HG03558 (cell line): ENCODE results near the gene MAST4.
"Not testable (repeated sequence)": the region's sequence is repeated elsewhere in the genome, so short reads cannot be mapped to it uniquely, and the experiment has no call there.

Experiments
- ATAC-seq: cut with Tn5 transposase; IDR thresholded peaks from one replicate; pipeline ENCODE4 v1.9.1; 2021; ENCODE audit warnings: moderate number of reproducible peaks; ENCODE audit not compliant: unreplicated experiment; ENCODE audit errors: extremely low read depth

Gene MAST4

DNA sequence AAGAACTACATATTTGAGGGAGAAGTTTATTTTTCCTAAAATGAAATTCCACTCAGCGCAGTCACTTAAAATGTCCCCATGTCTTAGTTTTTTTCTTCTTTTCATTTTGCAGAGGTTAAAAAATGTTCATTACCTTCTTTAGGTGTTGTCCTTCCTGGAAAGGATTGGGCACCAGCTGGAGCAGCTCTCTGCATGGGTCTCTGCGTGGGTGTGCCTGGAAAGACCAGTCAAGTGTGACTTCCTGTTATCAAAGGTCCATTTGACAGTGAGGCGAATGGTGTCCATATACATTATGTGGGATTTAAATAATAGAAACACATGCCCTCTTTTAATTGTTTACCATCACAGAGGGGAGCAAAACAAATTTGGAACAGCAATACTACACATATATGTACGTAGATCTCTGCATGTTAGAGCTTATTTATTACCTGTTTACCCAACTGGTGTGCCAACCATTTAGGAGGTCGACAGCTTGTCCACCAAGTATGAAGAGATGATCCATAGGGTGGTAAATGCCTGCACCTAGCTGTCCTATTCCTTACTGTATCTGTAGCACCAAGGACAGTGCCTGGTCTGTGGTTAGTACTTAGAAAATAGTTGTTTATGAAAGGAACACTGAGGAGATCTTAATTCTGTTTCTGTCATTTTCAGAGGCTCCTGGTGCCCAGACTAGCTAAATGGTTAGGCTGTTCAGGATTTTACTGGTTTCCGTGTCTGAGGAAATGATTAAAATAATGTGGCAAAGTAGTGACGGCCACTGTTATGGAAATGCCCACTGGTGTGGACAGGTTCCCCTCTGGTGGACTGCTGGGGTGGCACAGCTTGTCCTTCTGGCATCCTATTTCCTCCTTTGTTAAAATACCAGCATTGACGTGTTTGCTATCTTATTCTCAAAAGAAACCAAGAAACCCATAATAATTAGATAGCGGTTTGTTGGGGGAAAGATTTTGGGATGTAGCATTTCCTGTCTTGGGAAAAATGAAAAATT, 200.4 kb downstream of the MAST4 start:
- ATAC-seq = no peak

DNA sequence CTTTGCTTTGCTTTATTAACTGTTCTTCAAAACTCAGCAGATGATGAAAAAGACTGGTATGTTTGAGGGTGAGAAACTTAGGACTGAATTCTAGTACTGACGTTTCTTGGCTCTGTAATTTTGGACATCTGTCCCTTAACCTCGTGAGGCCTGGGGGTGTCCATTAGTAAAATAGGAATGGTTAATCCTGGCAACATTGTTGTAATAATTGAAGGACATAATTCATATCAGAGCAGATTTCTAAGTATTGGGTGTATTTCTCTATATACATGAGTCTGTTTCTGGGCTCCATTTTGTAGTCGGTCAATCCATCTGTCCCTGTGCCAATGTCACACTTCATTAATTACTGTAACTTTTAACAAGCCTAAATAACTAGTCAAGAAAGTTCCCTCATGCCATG, 206.7 kb downstream of the MAST4 start:
- no peak for ATAC-seq

DNA sequence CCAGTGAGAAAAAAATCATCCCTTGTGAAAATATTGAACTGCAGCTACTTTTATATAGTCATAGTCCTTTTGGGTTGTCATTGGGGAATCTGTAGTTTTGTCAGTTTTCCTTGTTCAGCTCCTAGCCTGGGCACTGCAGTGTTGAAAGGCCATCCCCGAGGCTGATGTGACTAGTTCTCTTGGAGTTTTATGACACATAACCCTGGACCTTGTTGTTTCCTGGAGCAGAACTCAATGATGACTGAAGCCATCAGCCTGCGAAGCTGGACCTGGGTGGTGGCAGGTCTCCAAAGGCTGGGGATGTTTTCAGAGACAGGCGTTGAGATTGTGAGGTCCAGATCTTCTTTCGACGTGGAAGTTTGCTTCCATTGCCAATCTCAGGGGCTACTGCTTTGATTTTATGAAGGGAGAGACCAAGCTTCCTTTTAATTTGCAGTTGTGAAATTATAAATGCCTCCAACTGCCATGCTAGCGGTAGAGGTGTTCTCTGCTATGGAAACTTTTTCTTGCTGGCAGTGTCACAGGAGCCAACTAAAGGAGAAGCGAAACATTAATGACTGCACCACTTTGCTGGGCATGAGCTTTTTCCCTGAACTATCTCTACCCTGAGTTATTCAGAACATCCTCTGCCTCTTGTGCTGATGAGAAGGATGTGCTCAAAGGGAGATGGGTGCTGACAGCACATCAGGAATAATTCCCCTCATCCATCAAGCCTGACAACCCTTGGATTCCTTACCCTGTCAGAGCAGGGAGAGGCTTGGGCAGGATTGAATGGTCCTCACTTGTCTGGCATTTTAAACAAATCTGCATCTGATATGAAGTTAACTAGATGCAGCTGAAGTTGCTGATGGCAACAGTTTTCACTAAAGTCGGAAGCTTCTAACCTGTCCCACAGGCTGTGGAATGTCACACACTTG, 209.6 kb downstream of the MAST4 start:
- no peak for ATAC-seq

DNA sequence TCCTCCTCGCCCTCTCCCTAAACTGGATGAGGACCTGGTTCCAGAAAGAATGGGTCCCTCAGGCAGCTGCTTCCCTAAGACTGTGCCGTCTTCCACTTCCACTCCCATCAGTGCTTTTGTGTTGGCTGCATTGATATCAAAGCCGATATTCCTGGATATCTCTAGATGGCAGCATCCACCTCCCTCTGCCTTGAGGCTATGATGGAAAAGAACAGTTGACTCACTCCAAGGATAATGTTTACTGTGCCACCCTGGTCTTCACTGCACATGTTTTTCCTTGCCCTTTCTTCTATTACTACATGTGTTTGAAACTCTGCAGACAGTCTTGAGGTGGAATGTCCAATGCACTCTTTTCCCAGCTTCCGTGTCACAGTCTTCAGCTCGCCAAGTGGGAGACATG, 211.6 kb downstream of the MAST4 start:
- ATAC-seq = no peak

DNA sequence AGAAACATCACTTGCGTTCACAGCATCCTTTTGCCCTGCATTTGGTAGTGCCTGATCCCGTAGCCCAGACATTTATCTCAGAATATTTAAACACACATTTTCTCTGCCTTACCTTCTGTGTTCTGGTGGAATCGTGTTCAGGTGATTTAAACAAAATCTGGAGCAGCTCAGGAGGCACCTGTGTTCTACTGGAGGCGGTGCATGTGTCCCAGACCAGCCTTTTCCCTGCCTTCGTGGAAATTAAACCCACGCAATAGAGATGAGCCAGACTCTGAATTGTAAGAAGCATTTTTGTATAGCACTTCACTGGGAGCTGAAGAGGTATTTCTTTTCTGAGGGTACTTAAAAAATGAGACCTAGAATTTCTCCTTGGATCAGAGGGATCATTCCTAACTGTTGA, 212.5 kb downstream of the MAST4 start:
- ATAC-seq = no peak

DNA sequence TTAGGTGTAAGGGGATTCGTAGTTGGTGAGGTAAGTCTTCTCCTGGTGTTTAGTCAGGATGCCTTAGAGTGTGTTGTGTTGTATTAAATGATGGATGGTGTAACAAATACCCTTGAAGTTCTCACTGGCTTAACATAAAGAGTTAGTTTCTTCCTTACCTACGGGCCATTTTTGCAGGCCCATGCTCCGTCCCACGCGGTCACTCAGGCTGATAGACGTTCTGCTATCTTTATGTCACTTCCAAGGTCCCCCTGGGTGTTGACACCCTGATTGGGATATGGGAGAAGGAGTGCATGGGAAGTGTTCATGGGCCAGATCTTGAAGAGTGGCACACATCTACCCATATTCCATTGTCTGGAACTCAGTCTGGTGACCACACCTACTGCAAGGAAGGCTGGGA, 214.0 kb downstream of the MAST4 start:
- no peak for ATAC-seq

DNA sequence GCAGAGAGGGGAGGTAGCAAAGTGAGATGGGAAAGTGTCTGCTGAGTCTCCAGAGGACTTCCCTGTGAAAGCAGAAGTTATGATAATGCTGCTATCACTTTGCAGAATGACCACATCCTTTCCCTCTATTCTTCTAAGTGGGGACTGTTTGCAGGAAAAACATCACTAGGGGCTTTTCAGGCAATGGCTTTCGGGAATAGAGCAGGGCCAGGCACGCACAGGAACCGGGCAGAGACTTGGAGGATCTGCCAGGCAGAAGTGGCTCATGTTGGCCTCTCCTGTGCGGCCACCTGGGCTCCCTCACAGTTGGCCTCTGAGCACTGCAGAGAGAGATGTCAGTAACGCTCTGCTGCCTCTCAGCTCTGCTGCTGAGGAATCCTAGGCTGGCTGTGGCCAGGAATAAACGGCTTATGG, 214.7 kb downstream of the MAST4 start:
- ATAC-seq = no peak

DNA sequence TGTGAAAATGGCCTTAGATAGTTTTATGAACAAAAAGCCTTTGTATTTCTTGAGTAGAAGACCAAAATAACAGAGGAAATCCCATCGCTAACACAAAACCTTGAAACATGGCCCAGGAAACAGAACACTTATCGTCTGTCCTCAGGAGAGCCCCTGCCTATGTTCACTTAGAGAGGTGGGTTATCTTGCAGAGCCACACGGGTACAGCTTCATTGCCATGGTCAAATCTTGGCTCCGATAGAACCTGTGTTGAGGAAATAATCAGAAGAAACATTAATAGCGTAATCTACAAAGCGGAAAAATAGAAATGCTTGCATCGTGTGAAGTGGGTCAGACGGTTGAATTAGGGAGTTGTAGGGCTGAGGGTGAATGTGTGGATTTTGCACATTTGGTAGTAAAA, 216.1 kb downstream of the MAST4 start:
- no peak for ATAC-seq

DNA sequence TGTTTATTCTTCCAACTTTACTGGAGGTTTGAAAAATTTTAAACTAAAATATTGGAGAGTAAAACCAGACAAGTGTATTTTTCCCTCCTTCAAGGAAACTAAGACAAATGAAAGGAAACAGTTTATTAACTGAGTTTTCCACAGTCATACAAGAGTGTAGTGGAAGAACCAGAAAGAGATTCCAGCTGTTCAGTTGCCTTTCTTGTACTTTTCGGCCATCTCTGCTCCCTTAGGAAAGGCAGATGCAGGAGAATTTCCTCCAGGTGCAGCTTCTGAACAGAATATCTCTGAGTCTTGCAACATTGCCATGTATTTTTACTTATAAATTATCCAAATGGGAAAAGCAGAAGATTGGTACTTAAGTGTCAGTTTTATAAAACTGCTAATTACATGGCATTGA, 217.1 kb downstream of the MAST4 start:
- ATAC-seq = no peak

DNA sequence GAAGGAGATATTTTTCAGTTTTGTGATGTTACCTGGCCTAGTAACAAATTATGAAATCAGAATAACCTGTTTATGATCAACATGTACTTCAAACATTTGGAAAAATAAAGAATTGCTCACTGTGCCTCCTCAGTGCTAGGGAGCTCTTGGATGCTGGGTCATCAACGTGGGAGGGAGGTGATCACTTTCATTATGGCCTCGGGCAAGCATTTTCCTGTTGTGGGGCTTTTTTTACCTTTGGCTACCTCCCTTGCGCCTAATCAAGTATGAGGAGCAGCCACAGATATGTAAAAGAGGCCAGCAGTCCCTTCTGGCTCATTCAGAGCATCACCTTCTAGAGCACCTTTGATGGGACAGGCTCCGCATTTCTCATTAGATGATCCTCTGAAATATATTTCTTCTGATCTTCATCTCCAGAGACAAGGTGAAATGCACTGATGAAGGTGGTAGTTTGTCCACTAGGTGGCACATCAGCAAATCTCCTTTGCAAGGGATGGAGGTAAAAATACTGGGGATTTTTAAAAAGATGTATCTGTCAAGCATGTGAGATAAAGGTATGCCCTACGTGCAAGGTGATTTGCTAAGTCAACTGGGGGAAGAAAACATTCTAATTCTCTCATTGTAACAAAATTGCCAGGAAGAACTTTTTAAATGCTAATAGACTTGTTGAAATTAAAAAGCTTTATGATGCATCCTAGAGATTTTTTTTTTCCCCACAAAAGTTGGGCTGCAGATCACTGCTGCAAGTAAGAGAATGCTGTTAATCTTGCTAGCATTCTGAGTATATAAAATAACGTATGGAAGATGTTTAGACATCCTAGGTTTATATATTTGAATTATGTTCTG, 218.2 kb downstream of the MAST4 start:
- ATAC-seq = no peak

DNA sequence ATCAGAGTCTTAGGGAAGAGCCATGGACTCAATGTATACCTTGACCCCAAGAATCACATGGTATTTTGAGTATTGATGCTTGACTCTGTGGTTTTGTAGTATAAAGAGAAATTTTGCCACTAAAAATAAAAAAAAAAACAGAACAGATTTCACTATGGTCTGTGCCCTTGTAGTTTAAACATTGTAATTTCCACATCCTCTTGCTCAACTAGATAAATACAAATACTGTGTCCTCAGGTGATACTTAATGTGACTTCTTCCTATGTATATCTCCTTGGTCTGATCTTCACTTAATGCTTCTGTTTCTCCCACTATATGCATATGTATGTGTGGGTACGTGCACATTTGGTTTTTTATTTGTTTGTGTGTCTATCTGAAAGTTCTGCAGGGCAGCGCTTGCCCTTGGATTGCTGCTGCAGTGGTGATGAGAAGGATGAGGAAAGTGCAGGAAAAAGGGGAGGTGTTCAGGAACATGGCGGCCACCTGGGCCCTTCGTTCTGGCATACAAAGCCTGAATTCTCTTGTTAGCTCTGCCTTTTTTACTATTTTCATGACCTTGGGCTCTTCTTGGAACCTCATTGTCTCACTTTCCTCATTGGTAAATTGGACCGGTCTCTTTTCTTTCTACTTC, 222.2 kb downstream of the MAST4 start:
- no peak for ATAC-seq

DNA sequence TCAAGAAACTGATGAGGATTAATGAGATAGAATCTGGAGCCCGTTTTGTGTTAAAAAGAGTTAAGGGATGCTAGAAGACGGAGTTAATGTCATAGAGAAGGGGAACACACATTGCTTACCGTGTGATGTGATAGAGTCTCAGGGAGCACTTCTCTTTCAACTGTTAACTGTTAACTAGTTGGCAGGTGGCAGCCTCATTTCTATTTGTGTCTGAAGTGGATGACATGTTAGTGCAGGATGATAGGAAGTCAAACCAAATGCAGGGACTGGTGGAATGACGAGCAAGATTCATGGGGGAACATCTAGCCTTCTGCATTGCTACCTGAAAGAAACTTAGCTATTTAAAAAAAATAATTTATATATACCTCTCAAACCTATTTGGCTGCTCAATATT, 222.7 kb downstream of the MAST4 start:
- ATAC-seq = no peak

DNA sequence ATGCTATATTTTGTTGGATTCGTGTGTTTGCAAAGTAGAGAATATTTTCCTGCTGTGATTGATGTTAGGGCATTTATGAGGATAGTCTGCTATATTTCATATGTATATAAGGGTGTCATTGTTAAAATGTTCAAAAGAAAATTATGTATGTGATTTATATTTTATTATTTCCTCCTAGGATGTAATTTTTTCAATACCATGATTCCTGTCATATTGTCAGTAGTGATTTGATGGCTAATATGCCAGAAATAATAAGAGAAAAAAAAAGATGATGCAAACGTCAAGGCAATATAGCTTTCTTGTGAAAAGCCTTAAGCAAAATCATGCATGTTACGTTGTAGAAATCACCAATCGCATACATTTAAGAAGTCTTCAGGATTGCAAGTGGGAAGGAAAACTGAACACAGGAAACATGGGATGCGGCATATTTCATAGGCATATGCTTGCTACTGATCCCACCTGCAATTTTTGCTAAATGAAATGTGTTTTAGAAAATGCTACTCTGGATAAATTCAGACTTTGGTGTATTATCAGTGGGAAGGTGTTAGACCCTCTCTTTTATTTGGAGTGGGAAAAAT, 224.5 kb downstream of the MAST4 start:
- no peak for ATAC-seq

DNA sequence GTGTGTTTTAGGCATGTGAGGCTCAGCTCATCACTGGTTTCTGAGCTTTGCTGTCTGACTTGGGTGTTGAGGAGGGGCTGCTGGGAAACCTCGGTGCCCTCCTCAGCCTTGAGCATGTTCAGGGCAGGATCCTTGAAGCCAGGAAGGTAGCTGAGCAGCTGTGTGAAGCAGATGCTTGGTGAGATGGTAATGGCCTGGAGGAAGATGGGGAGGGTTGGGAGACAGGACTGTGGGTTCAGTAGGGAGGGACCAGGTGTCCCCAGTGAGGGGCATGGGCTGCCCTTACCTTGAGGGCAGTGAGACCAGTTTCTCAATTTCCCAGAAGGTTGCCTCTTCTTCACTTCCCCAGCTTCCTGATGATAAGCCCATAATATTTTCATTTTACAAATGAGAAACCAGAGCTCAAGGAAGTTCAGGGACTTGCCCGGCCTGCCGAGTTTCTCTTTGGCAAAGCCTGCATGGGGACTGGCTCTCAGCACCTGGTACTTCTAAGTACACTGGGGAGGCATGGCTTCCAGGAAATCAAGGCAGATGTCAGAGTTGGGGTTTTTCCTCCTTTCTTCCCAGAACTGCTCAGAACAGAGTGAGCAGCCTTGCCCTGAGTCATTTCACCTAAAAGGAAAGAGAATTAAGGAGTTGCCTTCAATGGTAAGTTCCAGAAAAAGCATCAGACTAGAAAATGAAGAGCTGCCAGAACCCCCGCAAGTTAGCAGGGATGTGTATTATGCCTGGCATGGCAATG, 225.7 kb downstream of the MAST4 start:
- ATAC-seq = no peak

DNA sequence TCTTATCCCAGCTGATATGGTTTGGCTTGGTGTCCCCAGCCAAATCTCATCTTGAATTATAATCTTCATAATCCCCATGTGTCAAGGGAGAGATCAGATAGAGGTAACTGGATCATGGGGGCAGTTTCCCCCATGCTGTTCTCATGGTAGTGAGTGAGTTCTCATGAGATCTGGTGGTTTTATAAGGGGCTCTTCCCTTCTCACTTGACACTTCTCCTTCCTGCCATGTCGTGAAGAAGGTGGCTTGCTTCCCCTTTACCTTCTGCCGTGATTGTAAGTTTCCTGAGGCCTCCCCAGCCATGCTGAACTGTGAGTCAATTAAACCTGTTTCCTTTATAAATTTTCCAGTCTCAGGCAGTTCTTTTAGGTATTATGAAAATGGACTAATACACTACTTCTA, 226.7 kb downstream of the MAST4 start:
- not testable (repeated sequence) for ATAC-seq

DNA sequence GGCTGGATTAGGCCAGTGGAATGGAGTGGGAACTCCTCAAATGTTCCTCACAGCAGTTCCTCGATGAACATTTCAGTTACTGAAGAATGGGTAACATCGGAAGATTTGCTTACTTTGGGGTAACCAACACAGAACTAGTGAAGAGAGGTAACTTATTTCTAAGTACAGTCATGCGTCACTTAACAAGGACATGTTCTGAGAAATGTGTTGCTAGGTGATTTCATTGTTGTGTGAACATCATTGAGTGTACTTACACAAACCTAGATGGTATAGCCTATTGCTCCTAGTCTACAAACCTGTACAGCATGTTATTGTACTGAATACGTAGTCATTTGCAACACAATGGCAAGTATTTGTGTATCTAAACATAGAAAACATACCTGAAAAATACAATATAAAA, 228.3 kb downstream of the MAST4 start:
- no peak for ATAC-seq

DNA sequence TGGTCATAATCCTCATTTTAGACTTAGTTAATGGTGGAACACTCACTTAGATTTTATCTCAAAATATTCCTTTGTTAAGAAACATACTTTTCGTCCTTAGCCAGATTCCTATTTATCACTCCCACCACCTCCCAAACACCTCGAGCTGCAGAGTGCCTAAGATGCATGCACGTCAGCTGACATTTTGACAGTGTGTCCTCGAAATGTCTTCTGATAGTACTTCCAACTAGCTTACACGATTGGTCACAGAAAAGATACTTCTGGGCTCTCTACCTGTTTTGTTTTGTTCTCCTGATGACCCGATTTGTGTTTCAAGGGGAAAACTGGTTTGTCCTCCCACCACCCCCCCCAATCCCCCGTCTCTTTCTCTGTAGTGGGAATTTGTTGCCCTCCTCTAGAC, 230.1 kb downstream of the MAST4 start:
- no peak for ATAC-seq

DNA sequence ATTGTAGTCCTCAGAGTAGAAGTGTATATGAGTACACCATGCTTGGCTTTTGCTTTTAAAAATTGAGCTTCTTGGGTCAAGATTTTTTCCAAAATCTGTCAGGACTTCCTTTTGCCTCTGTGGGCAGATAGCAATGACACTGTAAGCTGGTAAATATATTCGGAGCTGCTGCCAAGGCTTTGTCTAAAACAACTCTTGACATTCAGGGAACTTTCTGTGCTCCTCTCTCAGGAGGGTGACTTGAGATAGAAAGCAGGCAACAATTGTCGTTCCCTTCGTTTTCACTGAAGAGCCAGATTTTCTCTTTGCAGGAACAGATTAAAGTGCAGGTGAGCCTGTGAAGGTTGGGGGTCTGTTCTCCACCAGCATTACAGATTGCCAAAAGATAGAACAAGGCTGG, 230.5 kb downstream of the MAST4 start:
- no peak for ATAC-seq

DNA sequence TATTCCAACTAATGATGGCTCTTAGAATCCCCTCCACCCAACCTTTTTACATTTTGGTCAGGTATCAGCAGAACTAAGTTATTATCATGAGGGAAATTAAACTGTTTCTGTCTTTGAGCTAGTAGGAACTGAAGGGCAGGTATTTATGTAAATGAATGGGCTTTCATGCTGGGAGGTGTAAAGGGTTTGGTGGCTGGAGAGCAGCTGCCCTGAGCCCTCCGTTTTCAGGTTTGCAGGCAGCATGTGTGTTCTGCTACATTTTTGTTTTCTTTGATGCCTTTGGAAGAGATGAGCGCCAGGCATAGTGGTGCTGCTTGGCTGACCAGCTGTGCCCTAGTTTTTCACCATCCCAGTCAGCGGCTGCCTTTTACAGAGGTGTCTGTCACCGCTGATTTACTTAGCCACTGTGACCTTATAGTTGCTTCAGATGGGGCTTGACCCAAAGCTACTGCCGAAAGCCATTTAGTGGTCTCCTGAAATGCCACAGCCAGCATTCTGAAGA, 231.9 kb downstream of the MAST4 start:
- no peak for ATAC-seq
